Sigmoid colon (tissue), 3 donors: Measurements from ENCODE around the gene CIITA.

Experiments used
- CTCF ChIP-seq, 4 experiments: fragments of 450-650 bp in 3 of 4; fragments of 200-600 bp in 1 of 4; IDR thresholded peaks; one replicate each; pipeline ENCODE4 v1.5.1; 2016 to 2019; ENCODE audit warnings: antibody characterized with exemption in 4 of 4, mild to moderate bottlenecking in 3 of 4, moderate library complexity in 2 of 4
- POLR2A ChIP-seq, 2 donors: fragments of 450-650 bp; IDR thresholded peaks; one replicate each; pipeline ENCODE4 v1.6.1; 2016; ENCODE audit warnings: antibody characterized with exemption in 2 of 2, mild to moderate bottlenecking in 2 of 2, moderate library complexity in 2 of 2

- no peak for TF ChIP-seq POLR2A (IDR thresholded peaks at IDR 0.05)
- no peak for TF ChIP-seq CTCF (IDR thresholded peaks at IDR 0.05)
These were observed 84.2 kb downstream of the CIITA start for GRCh38 chr16:10961231-10961630.
